ENCODE measurements around the gene HPS6.

DNA sequence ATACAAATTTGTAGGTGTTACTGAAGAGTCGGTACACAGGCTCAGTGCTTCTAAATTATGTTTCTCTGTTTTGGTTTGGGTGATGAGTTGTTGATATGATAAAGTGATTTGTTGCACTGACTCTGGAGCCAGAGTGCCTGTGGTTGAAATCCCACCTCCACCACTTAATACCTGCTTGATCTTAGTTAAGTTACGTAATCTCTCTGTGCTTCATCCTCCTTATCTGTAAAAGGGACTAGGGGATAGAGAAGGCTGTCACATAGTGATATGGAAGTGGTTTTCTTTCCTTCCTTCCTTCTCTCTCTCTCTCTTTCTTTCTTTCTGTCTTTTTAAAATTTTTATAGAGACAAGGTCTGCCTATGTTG lies 664 bp upstream of the HPS6 start:
- TF ChIP-seq, protein P1, sequence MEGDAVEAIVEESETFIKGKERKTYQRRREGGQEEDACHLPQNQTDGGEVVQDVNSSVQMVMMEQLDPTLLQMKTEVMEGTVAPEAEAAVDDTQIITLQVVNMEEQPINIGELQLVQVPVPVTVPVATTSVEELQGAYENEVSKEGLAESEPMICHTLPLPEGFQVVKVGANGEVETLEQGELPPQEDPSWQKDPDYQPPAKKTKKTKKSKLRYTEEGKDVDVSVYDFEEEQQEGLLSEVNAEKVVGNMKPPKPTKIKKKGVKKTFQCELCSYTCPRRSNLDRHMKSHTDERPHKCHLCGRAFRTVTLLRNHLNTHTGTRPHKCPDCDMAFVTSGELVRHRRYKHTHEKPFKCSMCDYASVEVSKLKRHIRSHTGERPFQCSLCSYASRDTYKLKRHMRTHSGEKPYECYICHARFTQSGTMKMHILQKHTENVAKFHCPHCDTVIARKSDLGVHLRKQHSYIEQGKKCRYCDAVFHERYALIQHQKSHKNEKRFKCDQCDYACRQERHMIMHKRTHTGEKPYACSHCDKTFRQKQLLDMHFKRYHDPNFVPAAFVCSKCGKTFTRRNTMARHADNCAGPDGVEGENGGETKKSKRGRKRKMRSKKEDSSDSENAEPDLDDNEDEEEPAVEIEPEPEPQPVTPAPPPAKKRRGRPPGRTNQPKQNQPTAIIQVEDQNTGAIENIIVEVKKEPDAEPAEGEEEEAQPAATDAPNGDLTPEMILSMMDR (IDR thresholded peaks at IDR 0.05 in 4 of 5, conservative IDR thresholded peaks at IDR 0.05 in 1 of 5), result no peak
- TF ChIP-seq POLR2A (IDR thresholded peaks at IDR 0.05), result no peak
